ENCODE measurements around the gene ATXN2L. TPM values are rescaled to one million over a fixed set of nuclear protein-coding genes. Genes with fewer than 3 reads are reported as not detected.
"Not testable (repeated sequence)": the region's sequence is repeated elsewhere in the genome, so short reads cannot be mapped to it uniquely, and the experiment has no call there.

The ATXN2L gene
- total RNA-seq, 5 donors from 2014 or later (not counting 1 experiment from before 2014, with no cell fraction given) = 273 to 345 (median 281) TPM

DNA sequence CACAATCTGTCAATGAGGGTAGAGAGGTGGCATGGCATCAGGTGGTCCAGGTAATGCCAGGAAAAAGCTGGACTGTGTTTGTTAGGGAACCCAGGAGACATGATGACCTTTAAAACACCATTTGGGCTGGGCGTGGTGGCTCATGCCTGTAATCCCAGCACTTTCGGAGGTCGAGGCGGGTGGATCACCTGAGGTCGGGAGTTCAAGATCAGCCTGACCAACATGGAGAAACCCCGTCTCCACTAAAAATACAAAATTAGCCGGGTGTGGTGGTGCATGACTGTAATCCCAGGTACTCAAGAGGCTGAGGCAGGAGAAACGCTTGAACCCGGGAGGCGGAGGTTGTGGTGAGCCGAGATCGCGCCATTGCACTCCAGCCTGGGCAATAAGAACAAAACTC lies 2.3 kb upstream of the ATXN2L start:
- H3K27ac ChIP-seq (ENCODE audit: low read length); H3K27me3 ChIP-seq (replicated peaks in 1 of 2; ENCODE audit: control insufficient read depth in 2 of 2, extremely low read depth in 1 of 2, insufficient read depth in 2 of 2, low read length in 1 of 2); H3K27me3 Mint-ChIP-seq; H3K9me3 ChIP-seq; H3K36me3 Mint-ChIP-seq; ATAC-seq (replicated peaks in 1 of 4); H3K9me3 Mint-ChIP-seq; H3K4me3 ChIP-seq (ENCODE audit: control insufficient read depth in 1 of 2, extremely low read depth in 1 of 2, low read length in 1 of 2); H3K36me3 ChIP-seq (ENCODE audit: control insufficient read depth in 2 of 2, extremely low read depth in 1 of 2, insufficient read depth in 1 of 2, low read length in 1 of 2); H3K27ac Mint-ChIP-seq; DNase-seq; POLR2A ChIA-PET; CTCF ChIA-PET: not testable (repeated sequence)
- WGBS (ENCODE audit: insufficient coverage) = 80% methylated on average over 1 of the region's 13 CpGs
- Mint-ChIP-seq H3K4me1 (peaks cover 22 to 30% (median 23%) of the 10 kb centered on the region in 3 donors), H3K4me3 (peak overlapping the region in 2 of 3 donors; percentile 31 to 96)
- peaks cover 16 to 19% of the 10 kb centered on the region in 2 experiments for H3K4me1 ChIP-seq (ENCODE audit: control insufficient read depth in 1 of 2, extremely low read depth in 1 of 2, insufficient read depth in 2 of 2, low read length in 2 of 2)

DNA sequence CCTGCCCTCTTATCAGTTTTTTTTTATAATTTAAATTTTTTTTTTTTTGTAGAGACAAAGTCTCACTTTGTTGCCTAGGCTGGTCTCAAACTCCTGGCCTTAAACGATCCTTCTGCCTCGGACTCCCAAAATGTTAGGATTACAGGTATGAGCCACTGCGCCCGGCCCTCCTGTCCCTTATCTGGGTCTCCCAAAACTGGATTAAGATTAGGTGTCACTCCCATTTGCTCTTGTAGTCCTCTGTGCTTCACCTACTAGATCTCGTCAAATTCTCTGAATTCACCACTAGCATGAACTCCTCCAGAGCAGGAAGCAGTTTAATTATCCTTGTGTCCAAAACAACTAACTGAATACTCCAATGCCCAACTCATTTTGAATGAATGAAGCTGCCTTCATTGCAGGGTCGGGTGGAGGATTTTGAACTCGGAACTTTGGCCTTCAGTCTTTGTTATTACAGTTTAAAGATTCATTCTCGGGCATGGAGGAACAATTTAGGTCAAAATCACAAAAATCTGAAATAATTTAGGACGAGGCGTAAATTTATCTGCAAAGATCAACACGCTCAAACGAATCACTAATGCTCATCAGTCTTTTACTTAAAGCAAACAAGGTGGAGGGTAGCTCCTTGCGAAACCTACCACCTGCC lies 802 bp upstream of the ATXN2L start:
- H3K4me1 Mint-ChIP-seq = peaks cover 36 to 44% (median 37%) of the 10 kb centered on the region in 3 donors
- ChIA-PET CTCF (interaction anchor here in 1 of 2 donors (0.6 to 1.0 kb wide), 6 partner anchors 24 to 1042 kb away, joined by 3 to 7 read pairs (median 4); partner anchors contain the start of genes CLN3, SH2B1 and TUFM), POLR2A (interaction anchor here (0.5 to 0.7 kb wide), 2 partner anchors 25 to 43 kb away, joined by 3 read pairs; no protein-coding TSS in a partner anchor)
- no peaks in the 10 kb centered on the region for H3K9me3 ChIP-seq
- H3K36me3 Mint-ChIP-seq = peaks cover 18% of the 10 kb centered on the region
- no peak for DNase-seq
- peak overlapping the region; percentile 69 to 96 (median 81) for H3K4me3 Mint-ChIP-seq
- peak overlapping the region; percentile 90 for H3K27ac ChIP-seq (ENCODE audit: low read length)
- peak overlapping the region; percentile 57 to 86 for H3K4me3 ChIP-seq (ENCODE audit: control insufficient read depth in 1 of 2, extremely low read depth in 1 of 2, low read length in 1 of 2)
- no peaks in the 10 kb centered on the region for H3K27me3 Mint-ChIP-seq
- WGBS (ENCODE audit: insufficient coverage) = 44% methylated on average over 6 of the region's 13 CpGs
- no peaks in the 10 kb centered on the region for H3K27me3 ChIP-seq (replicated peaks in 1 of 2; ENCODE audit: control insufficient read depth in 2 of 2, extremely low read depth in 1 of 2, insufficient read depth in 2 of 2, low read length in 1 of 2)
- no peaks in the 10 kb centered on the region for H3K9me3 Mint-ChIP-seq
- ATAC-seq (replicated peaks in 1 of 4) = no peak
- H3K27ac Mint-ChIP-seq = peak overlapping the region; percentile 84 to 86
- peaks cover 14 to 19% of the 10 kb centered on the region in 2 donors for H3K36me3 ChIP-seq (ENCODE audit: control insufficient read depth in 2 of 2, extremely low read depth in 1 of 2, insufficient read depth in 1 of 2, low read length in 1 of 2)
- H3K4me1 ChIP-seq (ENCODE audit: control insufficient read depth in 1 of 2, extremely low read depth in 1 of 2, insufficient read depth in 2 of 2, low read length in 2 of 2) = peaks cover 22% of the 10 kb centered on the region in 2 experiments

DNA sequence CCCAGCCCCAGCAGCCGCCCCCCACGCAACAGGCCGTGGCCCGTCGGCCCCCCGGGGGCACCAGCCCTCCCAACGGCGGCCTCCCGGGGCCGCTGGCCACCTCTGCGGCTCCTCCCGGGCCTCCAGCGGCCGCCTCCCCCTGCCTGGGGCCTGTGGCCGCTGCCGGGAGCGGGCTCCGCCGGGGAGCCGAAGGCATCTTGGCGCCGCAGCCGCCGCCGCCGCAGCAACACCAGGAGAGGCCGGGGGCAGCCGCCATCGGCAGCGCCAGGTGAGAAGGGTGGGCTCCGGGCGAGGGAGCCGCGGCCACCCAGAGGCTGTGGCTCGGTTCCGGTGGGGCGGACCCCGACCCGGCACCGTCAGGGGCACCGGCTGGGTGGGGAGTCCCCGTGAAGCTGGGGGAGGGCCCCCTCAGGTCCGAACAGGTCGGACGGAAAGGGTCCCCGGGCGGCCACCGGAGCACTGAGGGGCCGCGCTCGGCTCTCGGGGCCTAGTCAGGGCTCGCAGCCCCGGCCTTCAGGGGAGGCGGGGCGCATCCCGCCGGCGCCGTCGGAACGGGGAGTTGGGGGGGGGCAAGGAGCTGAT lies 583 bp downstream of the ATXN2L start:
- ATAC-seq (replicated peaks in 1 of 4) = peak; percentile 11 to 18 (median 16)
- POLR2A ChIA-PET = interaction anchor here (0.6 to 0.7 kb wide), 5 partner anchors 13 to 1532 kb away, joined by 3 to 10 read pairs (median 6); no protein-coding TSS in a partner anchor
- H3K36me3 Mint-ChIP-seq = peaks cover 29% of the 10 kb centered on the region
- H3K4me3 Mint-ChIP-seq = peak overlapping the region; percentile 96 to 98 (median 98)
- no peaks in the 10 kb centered on the region for H3K9me3 Mint-ChIP-seq
- H3K27ac Mint-ChIP-seq = peak overlapping the region; percentile 96 to 98
- CTCF ChIA-PET = interaction anchor here in 1 of 2 donors (0.5 to 1.0 kb wide), 5 partner anchors 22 to 127 kb away, joined by 3 to 7 read pairs (median 4); partner anchors contain the start of genes NFATC2IP, SH2B1 and TUFM
- peak in 19 of 35 experiments; percentile 12 to 59 (median 35) for DNase-seq
- Histone ChIP-seq H3K4me3 (ENCODE audit: control insufficient read depth in 1 of 2, extremely low read depth in 1 of 2, low read length in 1 of 2) (peak overlapping the region; percentile 64 to 95), H3K27ac (ENCODE audit: low read length) (peak overlapping the region; percentile 98), H3K9me3 (no peaks in the 10 kb centered on the region), H3K27me3 (replicated peaks in 1 of 2; ENCODE audit: control insufficient read depth in 2 of 2, extremely low read depth in 1 of 2, insufficient read depth in 2 of 2, low read length in 1 of 2) (no peaks in the 10 kb centered on the region), H3K4me1 (ENCODE audit: control insufficient read depth in 1 of 2, extremely low read depth in 1 of 2, insufficient read depth in 2 of 2, low read length in 2 of 2) (peaks cover 22% of the 10 kb centered on the region in 2 experiments), H3K36me3 (ENCODE audit: control insufficient read depth in 2 of 2, extremely low read depth in 1 of 2, insufficient read depth in 1 of 2, low read length in 1 of 2) (peaks cover 14 to 32% of the 10 kb centered on the region in 2 donors)
- no peaks in the 10 kb centered on the region for H3K27me3 Mint-ChIP-seq
- under 1% methylated on average over 57 of the region's 62 CpGs for WGBS (ENCODE audit: insufficient coverage)
- H3K4me1 Mint-ChIP-seq = peaks cover 36 to 53% (median 46%) of the 10 kb centered on the region in 3 donors

DNA sequence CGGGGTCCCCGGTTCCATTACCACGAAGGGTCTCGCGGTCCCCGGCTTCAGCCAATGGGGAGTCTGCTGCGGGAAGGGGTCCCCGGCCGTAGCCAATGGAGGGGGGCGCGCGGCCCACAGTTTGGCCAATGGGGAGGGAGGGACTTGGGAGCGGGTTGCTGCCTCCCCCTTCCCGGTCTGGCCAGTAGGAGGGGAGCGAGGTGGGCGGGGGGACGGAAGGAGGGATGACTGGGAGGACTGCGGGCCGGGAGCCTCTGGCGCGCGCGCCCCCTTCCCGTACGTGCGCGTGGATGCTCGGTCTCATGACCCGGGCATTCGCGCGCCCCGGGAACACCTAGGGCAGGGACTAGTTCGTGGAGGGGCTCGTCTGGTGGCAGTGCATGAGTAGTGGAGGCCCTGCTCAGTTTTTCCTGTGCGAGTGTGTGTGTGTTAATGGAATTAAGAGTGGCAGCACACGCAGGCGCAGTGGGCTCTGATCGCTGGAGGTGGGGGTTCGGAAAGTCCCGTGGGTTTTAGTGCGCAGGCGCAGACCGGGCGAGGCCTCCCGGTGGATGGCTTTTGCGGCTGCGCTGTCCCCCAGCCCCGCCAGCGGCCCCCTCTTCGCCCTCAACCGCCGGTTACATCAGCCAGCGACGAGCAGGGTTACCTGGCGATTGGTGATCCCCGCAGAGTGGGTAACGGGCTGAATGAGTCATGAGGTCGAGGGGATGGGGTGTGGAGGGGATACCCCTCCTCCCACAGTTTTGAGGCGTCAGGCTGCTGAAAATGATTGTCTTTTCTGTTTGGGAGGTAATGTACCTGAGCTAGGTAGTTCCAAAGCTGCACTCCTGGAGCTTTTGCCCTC lies 1.3 kb downstream of the ATXN2L start:
- POLR2A ChIA-PET = interaction anchor here in 1 of 2 donors (0.6 kb wide), 1 partner anchor 100 kb away, joined by 3 read pairs; no protein-coding TSS in a partner anchor
- no peaks in the 10 kb centered on the region for H3K9me3 ChIP-seq
- DNase-seq (peak; percentile 82 to 98 (median 93)), ATAC-seq (replicated peaks in 1 of 4) (peak; percentile 63 to 72 (median 67))
- H3K4me3 Mint-ChIP-seq = peak overlapping the region; percentile 96 to 98 (median 98)
- H3K9me3 Mint-ChIP-seq = no peaks in the 10 kb centered on the region
- H3K4me3 ChIP-seq (ENCODE audit: control insufficient read depth in 1 of 2, extremely low read depth in 1 of 2, low read length in 1 of 2) = peak overlapping the region; percentile 64 to 95
- CTCF ChIA-PET = interaction anchor here in 1 of 2 donors (0.5 to 1.0 kb wide), 3 partner anchors 40 to 136 kb away, joined by 3 read pairs; partner anchors contain the start of genes NFATC2IP and SH2B1
- no peaks in the 10 kb centered on the region for H3K27me3 Mint-ChIP-seq
- no peaks in the 10 kb centered on the region for H3K27me3 ChIP-seq (replicated peaks in 1 of 2; ENCODE audit: control insufficient read depth in 2 of 2, extremely low read depth in 1 of 2, insufficient read depth in 2 of 2, low read length in 1 of 2)
- H3K4me1 ChIP-seq (ENCODE audit: control insufficient read depth in 1 of 2, extremely low read depth in 1 of 2, insufficient read depth in 2 of 2, low read length in 2 of 2) = peaks cover 22% of the 10 kb centered on the region in 2 experiments
- peaks cover 32% of the 10 kb centered on the region for H3K36me3 Mint-ChIP-seq
- peaks cover 14 to 39% of the 10 kb centered on the region in 2 donors for H3K36me3 ChIP-seq (ENCODE audit: control insufficient read depth in 2 of 2, extremely low read depth in 1 of 2, insufficient read depth in 1 of 2, low read length in 1 of 2)
- peaks cover 36 to 55% (median 46%) of the 10 kb centered on the region in 3 donors for H3K4me1 Mint-ChIP-seq
- H3K27ac Mint-ChIP-seq = peak overlapping the region; percentile 96 to 98
- under 1% methylated on average over 37 of the region's 60 CpGs for WGBS (ENCODE audit: insufficient coverage)
- peak overlapping the region; percentile 98 for H3K27ac ChIP-seq (ENCODE audit: low read length)

DNA sequence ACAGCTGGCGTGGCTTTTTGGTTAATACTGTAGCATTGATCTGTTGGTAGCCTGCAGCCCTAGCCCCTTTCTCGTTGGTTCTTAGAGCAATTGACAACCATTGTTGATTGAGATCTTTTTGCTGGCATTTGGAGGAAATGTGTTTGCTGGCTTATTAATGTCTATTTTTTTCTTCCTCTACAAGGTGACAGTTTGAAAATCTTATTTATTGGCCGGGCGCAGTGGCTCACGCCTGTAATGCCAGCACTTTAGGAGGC lies 1.8 kb downstream of the ATXN2L start:
- Histone ChIP-seq H3K36me3 (ENCODE audit: control insufficient read depth in 2 of 2, extremely low read depth in 1 of 2, insufficient read depth in 1 of 2, low read length in 1 of 2) (peaks cover 14 to 44% of the 10 kb centered on the region in 2 donors), H3K9me3 (no peaks in the 10 kb centered on the region), H3K27ac (ENCODE audit: low read length) (peak overlapping the region; percentile 98), H3K4me1 (ENCODE audit: control insufficient read depth in 1 of 2, extremely low read depth in 1 of 2, insufficient read depth in 2 of 2, low read length in 2 of 2) (peaks cover 22% of the 10 kb centered on the region in 2 experiments), H3K27me3 (replicated peaks in 1 of 2; ENCODE audit: control insufficient read depth in 2 of 2, extremely low read depth in 1 of 2, insufficient read depth in 2 of 2, low read length in 1 of 2) (no peaks in the 10 kb centered on the region), H3K4me3 (ENCODE audit: control insufficient read depth in 1 of 2, extremely low read depth in 1 of 2, low read length in 1 of 2) (peak overlapping the region; percentile 64 to 95)
- DNase-seq = no peak
- Mint-ChIP-seq H3K4me3 (peak overlapping the region; percentile 96 to 98 (median 98)), H3K4me1 (peaks cover 36 to 55% (median 46%) of the 10 kb centered on the region in 3 donors), H3K27ac (peak overlapping the region; percentile 96 to 98), H3K36me3 (peaks cover 37% of the 10 kb centered on the region), H3K9me3 (no peaks in the 10 kb centered on the region), H3K27me3 (no peaks in the 10 kb centered on the region)
- ChIA-PET POLR2A (no interaction called here), CTCF (interaction anchor here in 1 of 2 donors (0.5 kb wide), 1 partner anchor 136 kb away, joined by 3 read pairs; no protein-coding TSS in a partner anchor)
- 0% methylated on average over 1 of the region's 5 CpGs for WGBS (ENCODE audit: insufficient coverage)
- ATAC-seq (replicated peaks in 1 of 4) = no peak

DNA sequence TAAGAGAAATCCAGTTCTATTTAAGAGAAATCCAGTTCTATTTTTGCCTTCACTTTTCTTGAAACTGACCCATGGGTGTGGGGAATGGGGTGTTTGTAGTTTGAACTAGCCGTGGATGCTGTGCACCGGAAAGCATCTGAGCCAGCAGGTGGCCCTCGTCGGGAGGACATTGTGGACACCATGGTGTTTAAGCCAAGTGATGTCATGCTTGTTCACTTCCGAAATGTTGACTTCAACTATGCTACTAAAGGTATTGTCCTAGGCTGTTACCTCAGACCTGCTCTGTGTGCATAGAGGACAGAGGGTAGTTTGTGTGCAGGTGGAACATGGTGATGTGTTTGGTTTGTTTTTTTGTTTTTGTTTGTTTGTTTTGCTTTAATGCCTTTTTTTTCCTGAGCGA lies 3.3 kb downstream of the ATXN2L start:
- POLR2A ChIA-PET = no interaction called here
- Mint-ChIP-seq H3K27me3 (no peaks in the 10 kb centered on the region), H3K4me1 (peaks cover 36 to 54% (median 45%) of the 10 kb centered on the region in 3 donors), H3K4me3 (peak overlapping the region; percentile 13 to 55 (median 54)), H3K9me3 (no peaks in the 10 kb centered on the region), H3K27ac (peak overlapping the region; percentile 11 to 80), H3K36me3 (peaks cover 52% of the 10 kb centered on the region)
- H3K9me3 ChIP-seq = no peaks in the 10 kb centered on the region
- no peak overlapping the region for H3K4me3 ChIP-seq (ENCODE audit: control insufficient read depth in 1 of 2, extremely low read depth in 1 of 2, low read length in 1 of 2)
- peaks cover 19 to 59% of the 10 kb centered on the region in 2 donors for H3K36me3 ChIP-seq (ENCODE audit: control insufficient read depth in 2 of 2, extremely low read depth in 1 of 2, insufficient read depth in 1 of 2, low read length in 1 of 2)
- CTCF ChIA-PET = no interaction called here
- WGBS (ENCODE audit: insufficient coverage) = 97% methylated on average over 5 of the region's 6 CpGs
- no peaks in the 10 kb centered on the region for H3K27me3 ChIP-seq (replicated peaks in 1 of 2; ENCODE audit: control insufficient read depth in 2 of 2, extremely low read depth in 1 of 2, insufficient read depth in 2 of 2, low read length in 1 of 2)
- ATAC-seq (replicated peaks in 1 of 4) = no peak
- DNase-seq = no peak
- peaks cover 22% of the 10 kb centered on the region in 2 experiments for H3K4me1 ChIP-seq (ENCODE audit: control insufficient read depth in 1 of 2, extremely low read depth in 1 of 2, insufficient read depth in 2 of 2, low read length in 2 of 2)
- H3K27ac ChIP-seq (ENCODE audit: low read length) = no peak overlapping the region
